GM23248 (cell line): ENCODE results near the gene KRT13. TPM values are rescaled to one million over a fixed set of nuclear protein-coding genes. Genes with fewer than 3 reads are reported as not detected.

Source experiments
- DNase-seq: peaks from one replicate; pipeline ENCODE4 v3.0.0-alpha.2; 2015
- H2AFZ ChIP-seq: fragments of 200-600 bp; sonication (generic); 2 replicates; pipeline ENCODE4 v1.6.1; 2016; ENCODE audit warnings: antibody characterized with exemption
- H3F3A ChIP-seq: fragments of 200-600 bp; sonication (generic); 2 replicates; pipeline ENCODE4 v1.6.1; 2016; ENCODE audit warnings: mild to moderate bottlenecking, antibody characterized with exemption, mixed run types; ENCODE audit not compliant: insufficient read depth
- H3K27ac ChIP-seq: fragments of 200-600 bp; sonication (generic); 2 replicates; pipeline ENCODE4 v1.5.1; 2016; ENCODE audit warnings: mild to moderate bottlenecking
- H3K27me3 ChIP-seq: fragments of 200-600 bp; sonication (generic); replicated peaks from 2 replicates; pipeline ENCODE4 v1.6.1; 2016; ENCODE audit warnings: mild to moderate bottlenecking; ENCODE audit not compliant: insufficient read depth
- H3K36me3 ChIP-seq: fragments of 200-600 bp; sonication (generic); 2 replicates; pipeline ENCODE4 v1.6.1; 2016; ENCODE audit warnings: low read depth, mild to moderate bottlenecking
- H3K4me1 ChIP-seq: fragments of 200-600 bp; sonication (generic); 2 replicates; pipeline ENCODE4 v1.6.1; 2016; ENCODE audit warnings: mild to moderate bottlenecking; ENCODE audit not compliant: insufficient read depth
- H3K4me2 ChIP-seq: fragments of 200-600 bp; sonication (generic); one replicate; pipeline ENCODE4 v1.6.1; 2016; ENCODE audit warnings: mild to moderate bottlenecking; ENCODE audit not compliant: unreplicated experiment
- H3K4me3 ChIP-seq: fragments of 200-600 bp; sonication (generic); 2 replicates; pipeline ENCODE4 v1.5.1; 2016; ENCODE audit warnings: mild to moderate bottlenecking
- H3K79me2 ChIP-seq: fragments of 200-600 bp; sonication (generic); 2 replicates; pipeline ENCODE4 v1.6.1; 2016; ENCODE audit warnings: mild to moderate bottlenecking; ENCODE audit not compliant: insufficient read depth
- H3K9ac ChIP-seq: fragments of 200-600 bp; sonication (generic); 2 replicates; pipeline ENCODE4 v1.6.1; 2016; ENCODE audit warnings: mild to moderate bottlenecking
- H3K9me2 ChIP-seq: fragments of 200-600 bp; sonication (generic); 2 replicates; pipeline ENCODE4 v1.6.1; 2016; ENCODE audit warnings: mixed run types, mild to moderate bottlenecking, moderate library complexity; ENCODE audit not compliant: insufficient read depth
- H3K9me3 ChIP-seq: fragments of 200-600 bp; sonication (generic); one replicate; pipeline ENCODE4 v1.6.1; 2017; ENCODE audit warnings: low read depth
- H4K20me1 ChIP-seq: fragments of 200-600 bp; sonication (generic); 2 replicates; pipeline ENCODE4 v1.6.0; 2016; ENCODE audit not compliant: insufficient read depth
- EZH2 ChIP-seq: fragments of 200-600 bp; sonication (generic); IDR thresholded peaks from 2 replicates; pipeline ENCODE4 v1.6.1; 2018; ENCODE audit warnings: antibody characterized with exemption, mild to moderate bottlenecking; ENCODE audit not compliant: insufficient read depth, poor library complexity, severe bottlenecking
- EZH2phosphoT487 ChIP-seq: fragments of 200-600 bp; sonication (generic); IDR thresholded peaks from 2 replicates; pipeline ENCODE4 v1.6.1; 2018; ENCODE audit warnings: antibody characterized with exemption, moderate library complexity, mild to moderate bottlenecking, low read depth; ENCODE audit not compliant: insufficient read depth
- WGBS, 2 experiments: methylation state at CpG; one replicate each; pipeline ENCODE4 v1.1.6; 2015 to 2017; ENCODE audit warnings: low lambda C conversion rate in 2 of 2, low coverage in 1 of 2; ENCODE audit errors: missing lambda C conversion rate in 2 of 2; 5-methylcytosine and 5-hydroxymethylcytosine counted together
- in situ Hi-C: fragments of 300-500 bp; cut with MboI; formaldehyde crosslinking; loops from 2 replicates; pipeline ENCODE4 v1.15.0; 2020
- polyA plus RNA-seq: library from polyadenylated mRNA; unstranded; fragments of >200 nt; fragmentation: Nextera tagmentation; extraction: Ambion mirVana; gene quantifications from 2 replicates; pipeline ENCODE4 v1.2.1, GENCODE V29; 2016
- total RNA-seq: library from RNA; depleted of rRNA; stranded (reverse); fragments of >200 nt; shearing (Covaris generic); gene quantifications from 2 replicates; pipeline ENCODE4 v1.2.3, GENCODE V29; 2014

Gene KRT13
- total and polyA plus RNA-seq, 2 experiments from 2014 or later: not detected

DNA sequence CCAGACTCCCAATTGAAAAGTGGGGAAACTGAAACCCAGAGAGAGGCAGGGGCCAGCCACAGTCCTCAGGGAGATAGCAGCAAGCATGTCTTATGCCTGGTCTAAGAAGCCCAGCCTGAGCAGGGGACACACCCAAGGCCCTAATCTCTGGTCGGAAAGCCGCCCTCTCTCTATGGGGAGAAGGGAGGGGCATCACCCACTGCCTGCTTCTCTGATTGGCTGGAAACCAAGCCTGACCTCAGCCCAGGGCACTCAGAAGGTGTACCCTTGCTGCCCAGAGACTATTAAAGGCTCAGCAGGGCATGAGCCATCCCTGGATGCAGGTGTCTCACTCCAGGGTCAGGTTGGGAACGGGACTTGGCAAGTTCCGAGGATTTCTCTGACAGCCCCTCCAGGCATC, 5.7 kb upstream of the KRT13 start:
- DNase-seq: no peak
- WGBS, 2 experiments: 93 to 98% methylated on average over 4 of the region's 4 CpGs
- Histone ChIP-seq H3K9ac (no peak overlapping the region), H3K36me3 (no peaks in the 10 kb centered on the region), H3K4me1 (no peaks in the 10 kb centered on the region), H3K9me3 (no peaks in the 10 kb centered on the region), H3F3A (no peaks in the 10 kb centered on the region), H3K79me2 (no peaks in the 10 kb centered on the region), H3K9me2 (no peaks in the 10 kb centered on the region), H3K27ac (no peak overlapping the region), H3K27me3 (no peaks in the 10 kb centered on the region), H2AFZ (no peak overlapping the region), H3K4me2 (no peak overlapping the region), H4K20me1 (no peaks in the 10 kb centered on the region), H3K4me3 (no peak overlapping the region)
- TF ChIP-seq EZH2phosphoT487 (no peak), EZH2 (no peak)
- in situ Hi-C loops: no loop called here

DNA sequence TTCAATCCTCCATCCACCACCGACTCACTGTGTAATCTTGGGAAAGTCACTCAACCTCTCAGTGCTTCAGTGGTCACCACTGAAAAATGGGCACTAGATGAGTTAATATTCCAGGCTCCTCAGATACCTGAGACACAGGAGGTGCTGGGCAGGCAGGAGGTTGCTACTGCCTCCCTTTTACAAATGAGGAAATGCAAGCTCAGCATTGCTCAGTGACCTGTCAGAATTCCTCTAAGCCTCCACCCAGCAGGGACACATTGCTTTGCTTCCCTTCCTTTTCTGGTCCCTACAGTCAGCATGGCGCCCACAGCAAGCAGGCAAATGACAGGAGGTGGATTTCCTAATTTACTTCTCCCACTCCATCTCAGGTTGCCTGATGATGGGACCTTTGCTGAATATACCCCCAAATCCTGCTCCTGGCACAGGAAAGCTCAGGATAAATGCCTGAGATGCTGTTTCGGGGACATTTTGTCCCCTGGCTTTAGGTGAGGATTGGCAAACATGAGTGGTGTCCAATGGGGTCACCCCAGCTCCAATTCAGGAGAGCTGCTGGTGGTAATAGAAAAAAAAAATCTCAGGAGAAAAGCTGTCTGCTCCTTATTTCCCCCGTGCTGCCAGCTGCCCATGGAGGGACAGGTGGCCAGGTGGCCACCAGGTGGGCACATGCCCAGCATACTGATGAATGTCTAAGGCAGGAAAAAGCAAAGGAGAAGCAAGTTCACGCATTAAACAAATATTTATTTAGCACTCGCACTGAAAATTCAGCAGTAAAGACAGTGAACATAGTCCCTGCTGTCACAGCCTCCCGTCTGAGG, 5.0 kb upstream of the KRT13 start:
- 74 to 80% methylated on average over 7 of the region's 7 CpGs for WGBS, 2 experiments
- no peak overlapping the region for H2AFZ ChIP-seq
- H3K4me1 ChIP-seq: no peaks in the 10 kb centered on the region
- no peaks in the 10 kb centered on the region for H3K9me2 ChIP-seq
- no peak overlapping the region for H3K27ac ChIP-seq
- no peak overlapping the region for H3K4me2 ChIP-seq
- H3K27me3 ChIP-seq: no peaks in the 10 kb centered on the region
- TF ChIP-seq EZH2: no peak
- TF ChIP-seq EZH2phosphoT487: no peak
- in situ Hi-C loops: no loop called here
- no peaks in the 10 kb centered on the region for H4K20me1 ChIP-seq
- H3K4me3 ChIP-seq: no peak overlapping the region
- H3K36me3 ChIP-seq: no peaks in the 10 kb centered on the region
- DNase-seq: no peak
- H3K9ac ChIP-seq: no peak overlapping the region
- H3K9me3 ChIP-seq: no peaks in the 10 kb centered on the region
- no peaks in the 10 kb centered on the region for H3K79me2 ChIP-seq
- no peaks in the 10 kb centered on the region for H3F3A ChIP-seq

DNA sequence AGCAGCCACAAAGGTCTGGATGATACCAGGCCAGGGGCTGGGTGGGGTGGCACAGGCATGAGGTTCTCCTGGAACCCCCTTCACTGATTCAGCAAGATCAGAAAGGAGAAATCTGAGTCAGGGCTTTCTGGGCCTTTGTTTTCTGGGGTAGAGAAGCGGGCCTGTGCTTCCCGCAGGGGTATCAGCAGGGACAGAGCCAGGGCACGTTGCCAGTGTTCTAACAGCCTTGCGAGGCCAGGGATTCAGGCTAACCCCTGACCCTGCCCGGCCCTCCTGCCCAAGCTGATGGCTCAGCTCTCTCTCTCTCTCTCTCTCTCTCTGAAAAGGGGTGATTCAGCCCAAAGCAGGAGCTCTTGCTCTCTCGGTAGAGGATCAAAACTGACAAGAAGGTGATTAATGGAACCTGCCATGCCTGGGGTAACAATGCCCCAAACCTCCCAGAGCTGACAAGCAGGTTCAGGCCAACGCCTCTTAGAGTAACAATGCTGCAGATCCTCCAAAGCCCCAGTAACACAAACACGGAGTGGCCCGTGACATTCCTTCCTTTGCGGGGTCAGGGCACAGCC, 2.0 kb upstream of the KRT13 start:
- WGBS, 2 experiments: 69 to 71% methylated on average over 9 to 10 of the region's 10 CpGs
- Histone ChIP-seq H2AFZ (no peak overlapping the region), H3K9me2 (no peaks in the 10 kb centered on the region), H3K4me2 (no peak overlapping the region), H3K27me3 (no peaks in the 10 kb centered on the region), H3F3A (no peaks in the 10 kb centered on the region), H3K4me3 (no peak overlapping the region), H3K4me1 (no peaks in the 10 kb centered on the region), H3K9ac (no peak overlapping the region), H4K20me1 (no peaks in the 10 kb centered on the region), H3K36me3 (no peaks in the 10 kb centered on the region), H3K79me2 (no peaks in the 10 kb centered on the region), H3K9me3 (no peaks in the 10 kb centered on the region), H3K27ac (no peak overlapping the region)
- TF ChIP-seq EZH2: no peak
- TF ChIP-seq EZH2phosphoT487: no peak
- DNase-seq: no peak
- in situ Hi-C loops: no loop called here

DNA sequence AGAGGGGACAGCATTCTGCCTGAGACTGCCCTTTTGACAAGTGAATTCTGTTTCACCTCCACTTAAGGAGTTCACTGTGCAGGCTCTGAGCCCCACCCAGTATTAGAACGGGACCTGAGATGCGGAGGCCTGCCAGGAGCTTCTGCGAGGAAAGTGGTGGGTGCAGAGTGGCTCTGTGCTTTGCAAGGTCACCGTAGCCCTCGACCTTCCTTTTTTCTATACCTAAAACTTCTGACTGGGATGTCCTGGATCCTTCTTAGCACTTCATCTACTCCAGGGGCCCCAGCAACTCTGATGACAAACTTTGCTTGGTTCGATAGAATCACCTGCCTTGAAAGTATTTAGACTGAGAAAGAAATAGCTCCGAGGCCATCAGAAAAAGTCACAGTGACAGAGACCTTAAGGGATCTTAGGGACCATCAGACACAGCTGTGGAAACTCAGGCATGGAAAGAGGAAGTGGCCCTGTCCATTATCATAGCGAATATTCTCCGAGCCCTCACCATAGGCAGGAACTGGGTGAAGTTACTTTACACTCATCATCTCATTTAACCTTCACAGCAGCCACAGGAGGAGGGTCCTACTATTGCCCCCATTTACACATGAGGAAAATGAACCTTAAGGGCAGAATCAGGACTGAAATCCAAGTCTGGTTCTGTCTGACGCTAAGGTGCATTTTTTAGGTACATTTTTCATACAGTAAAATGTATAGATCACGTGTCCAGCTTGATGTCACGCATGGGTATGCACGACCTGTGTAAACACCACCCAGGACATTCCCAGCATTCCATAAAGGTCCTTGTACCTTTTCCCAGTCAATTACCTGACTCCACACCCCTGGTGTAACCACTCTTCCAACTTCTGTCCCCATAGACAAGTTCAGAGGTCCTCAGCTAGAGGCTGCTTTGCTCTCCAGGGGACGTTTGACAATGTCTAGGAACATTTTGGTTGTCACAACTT, 676 bp upstream of the KRT13 start:
- Histone ChIP-seq H3K36me3 (no peaks in the 10 kb centered on the region), H3K27ac (no peak overlapping the region), H3F3A (no peaks in the 10 kb centered on the region), H3K27me3 (no peaks in the 10 kb centered on the region), H3K79me2 (no peaks in the 10 kb centered on the region), H3K4me3 (no peak overlapping the region), H3K4me2 (no peak overlapping the region), H2AFZ (no peak overlapping the region), H4K20me1 (no peaks in the 10 kb centered on the region), H3K9me3 (no peaks in the 10 kb centered on the region), H3K9ac (no peak overlapping the region), H3K4me1 (no peaks in the 10 kb centered on the region), H3K9me2 (no peaks in the 10 kb centered on the region)
- DNase-seq: no peak
- TF ChIP-seq EZH2phosphoT487 (no peak), EZH2 (no peak)
- in situ Hi-C loops: no loop called here
- whole genome bisulfite sequencing, 2 experiments: 91 to 92% methylated on average over 14 of the region's 14 CpGs
